ENCODE measurements around the gene STK10.
A peak's percentile ranks its signal among the peaks of the same experiment; 100 is the strongest.

STK10 gene

DNA sequence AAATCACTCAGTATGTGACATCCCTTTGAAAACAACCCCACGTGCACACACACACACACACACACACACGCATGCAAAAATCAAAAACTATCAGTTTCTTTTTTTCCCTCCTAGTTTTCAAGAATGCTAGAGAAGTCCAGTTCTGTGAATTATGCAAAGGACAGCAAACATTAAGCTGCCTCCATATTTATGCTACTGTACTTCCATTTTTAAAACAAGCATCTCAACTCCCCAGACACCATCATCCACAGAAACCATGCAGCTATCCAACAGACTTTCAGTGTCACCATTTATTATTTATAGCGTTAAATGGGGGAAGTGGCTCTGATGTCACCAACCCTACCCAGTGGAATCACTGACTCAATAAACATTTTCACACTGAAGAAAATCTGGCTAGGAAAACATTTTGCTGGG is 183.2 kb downstream of the STK10 start:
- TF ChIP-seq, protein P1, sequence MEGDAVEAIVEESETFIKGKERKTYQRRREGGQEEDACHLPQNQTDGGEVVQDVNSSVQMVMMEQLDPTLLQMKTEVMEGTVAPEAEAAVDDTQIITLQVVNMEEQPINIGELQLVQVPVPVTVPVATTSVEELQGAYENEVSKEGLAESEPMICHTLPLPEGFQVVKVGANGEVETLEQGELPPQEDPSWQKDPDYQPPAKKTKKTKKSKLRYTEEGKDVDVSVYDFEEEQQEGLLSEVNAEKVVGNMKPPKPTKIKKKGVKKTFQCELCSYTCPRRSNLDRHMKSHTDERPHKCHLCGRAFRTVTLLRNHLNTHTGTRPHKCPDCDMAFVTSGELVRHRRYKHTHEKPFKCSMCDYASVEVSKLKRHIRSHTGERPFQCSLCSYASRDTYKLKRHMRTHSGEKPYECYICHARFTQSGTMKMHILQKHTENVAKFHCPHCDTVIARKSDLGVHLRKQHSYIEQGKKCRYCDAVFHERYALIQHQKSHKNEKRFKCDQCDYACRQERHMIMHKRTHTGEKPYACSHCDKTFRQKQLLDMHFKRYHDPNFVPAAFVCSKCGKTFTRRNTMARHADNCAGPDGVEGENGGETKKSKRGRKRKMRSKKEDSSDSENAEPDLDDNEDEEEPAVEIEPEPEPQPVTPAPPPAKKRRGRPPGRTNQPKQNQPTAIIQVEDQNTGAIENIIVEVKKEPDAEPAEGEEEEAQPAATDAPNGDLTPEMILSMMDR (conservative IDR thresholded peaks at IDR 0.05; ENCODE audit: low read length): no peak
- DNase-seq (ENCODE audit: low read depth): peak; percentile 20
- H3K4me3 ChIP-seq (ENCODE audit: low read length): peak overlapping the region; percentile 96

- DNase-seq (ENCODE audit: low read depth): peak; percentile 28
- TF ChIP-seq, protein P1 (conservative IDR thresholded peaks at IDR 0.05; ENCODE audit: low read length): no peak
- H3K4me3 ChIP-seq (ENCODE audit: low read length): no peak overlapping the region
These were observed 184.3 kb downstream of the STK10 start for GRCh38 chr5:172003746-172004145.

- H3K4me3 ChIP-seq (ENCODE audit: low read length): no peak overlapping the region
- DNase-seq (ENCODE audit: low read depth): no peak
- TF ChIP-seq, protein P1 (conservative IDR thresholded peaks at IDR 0.05; ENCODE audit: low read length): no peak
These were observed 185.0 kb downstream of the STK10 start for GRCh38 chr5:172002840-172003512.

DNA sequence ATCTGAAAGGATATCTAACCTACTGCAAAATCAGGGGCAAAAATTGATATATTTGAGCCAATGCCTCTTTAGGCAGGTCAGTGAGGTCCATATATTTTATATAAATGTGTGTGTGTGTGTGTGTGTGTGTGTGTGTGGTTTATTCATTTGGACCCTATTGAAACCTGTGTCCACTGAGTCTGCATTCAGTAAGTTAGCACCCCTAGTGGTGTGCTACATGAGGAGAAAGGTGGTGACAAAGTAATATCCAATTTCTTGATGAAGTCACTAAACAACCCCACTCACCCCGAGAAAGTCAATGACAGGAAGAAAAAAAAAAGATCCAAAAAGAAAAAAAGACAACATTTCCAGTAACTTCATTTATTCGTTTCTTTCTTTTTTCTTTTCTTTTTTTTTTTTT is 185.7 kb downstream of the STK10 start:
- TF ChIP-seq, protein P1 (conservative IDR thresholded peaks at IDR 0.05; ENCODE audit: low read length): peak; percentile 50
- DNase-seq (ENCODE audit: low read depth): peak; percentile 22
- H3K4me3 ChIP-seq (ENCODE audit: low read length): no peak overlapping the region

- TF ChIP-seq, protein P1 (conservative IDR thresholded peaks at IDR 0.05; ENCODE audit: low read length): no peak
- no peak overlapping the region for H3K4me3 ChIP-seq (ENCODE audit: low read length)
- DNase-seq (ENCODE audit: low read depth): no peak
These were observed 188.1 kb downstream of the STK10 start for GRCh38 chr5:171999877-172000276.

DNA sequence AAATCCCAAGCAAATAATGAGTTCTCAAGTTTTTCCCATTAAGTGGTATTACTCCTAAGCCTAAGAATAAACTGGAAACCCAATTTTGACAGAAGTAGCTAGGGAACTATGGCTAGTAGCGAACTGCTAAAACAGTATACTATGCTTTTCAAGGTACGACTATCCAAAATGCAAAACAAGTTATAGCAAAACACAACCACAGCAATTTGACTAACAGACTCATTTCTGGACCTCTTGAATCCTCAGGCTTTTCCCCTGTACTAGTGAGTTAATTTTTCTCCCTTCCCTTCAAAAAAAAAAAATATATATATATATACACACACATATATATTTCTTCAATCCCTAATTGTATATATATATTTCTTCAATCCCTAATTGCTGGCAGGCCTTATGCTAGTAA is 188.9 kb downstream of the STK10 start:
- TF ChIP-seq, protein P1 (conservative IDR thresholded peaks at IDR 0.05; ENCODE audit: low read length): no peak
- no peak overlapping the region for H3K4me3 ChIP-seq (ENCODE audit: low read length)
- no peak for DNase-seq (ENCODE audit: low read depth)

- no peak overlapping the region for H3K4me3 ChIP-seq (ENCODE audit: low read length)
- TF ChIP-seq, protein P1 (conservative IDR thresholded peaks at IDR 0.05; ENCODE audit: low read length): no peak
- no peak for DNase-seq (ENCODE audit: low read depth)
These were observed 191.0 kb downstream of the STK10 start for GRCh38 chr5:171997011-171997410.

All from AG10803 (cell line).